HG03469 (cell line): ENCODE data around the gene FECH.

Source experiments
- ATAC-seq: cut with Tn5 transposase; IDR thresholded peaks from one replicate; pipeline ENCODE4 v1.9.1; 2021; ENCODE audit warnings: mild to moderate bottlenecking, moderate library complexity, moderate number of reproducible peaks; ENCODE audit not compliant: unreplicated experiment

The FECH gene

GRCh38 chr18:57583297-57583835 lies 3.1 kb downstream of the FECH start:
- ATAC-seq = no peak

GRCh38 chr18:57581301-57581934 lies 5.1 kb downstream of the FECH start:
- peak; percentile 84 for ATAC-seq

- ATAC-seq = no peak
These were observed 6.6 kb downstream of the FECH start for GRCh38 chr18:57579934-57580333.

GRCh38 chr18:57576316-57576715 lies 10.2 kb downstream of the FECH start:
- ATAC-seq = no peak

- ATAC-seq = no peak
These were observed 11.0 kb downstream of the FECH start for GRCh38 chr18:57575542-57575941.

GRCh38 chr18:57574866-57575265 lies 11.6 kb downstream of the FECH start:
- no peak for ATAC-seq

- no peak for ATAC-seq
These were observed 16.3 kb downstream of the FECH start for GRCh38 chr18:57570162-57570561.

- no peak for ATAC-seq
These were observed 17.4 kb downstream of the FECH start for GRCh38 chr18:57569133-57569532.

- no peak for ATAC-seq
These were observed 24.6 kb downstream of the FECH start for GRCh38 chr18:57561728-57562423.

GRCh38 chr18:57561261-57561660 lies 25.2 kb downstream of the FECH start:
- no peak for ATAC-seq

GRCh38 chr18:57559314-57559713 lies 27.2 kb downstream of the FECH start:
- ATAC-seq = no peak

GRCh38 chr18:57555134-57555533 lies 31.4 kb downstream of the FECH start:
- no peak for ATAC-seq

GRCh38 chr18:57550510-57550909 lies 36.0 kb downstream of the FECH start:
- no peak for ATAC-seq

GRCh38 chr18:57547260-57547659 lies 39.2 kb downstream of the FECH start:
- ATAC-seq = no peak

GRCh38 chr18:57544936-57545660 lies 41.4 kb downstream of the FECH start:
- peak; percentile 60 for ATAC-seq

GRCh38 chr18:57543560-57543959 lies 42.9 kb downstream of the FECH start:
- no peak for ATAC-seq

- ATAC-seq = no peak
These were observed 43.6 kb downstream of the FECH start for GRCh38 chr18:57542812-57543427.

- no peak for ATAC-seq
These were observed 44.4 kb downstream of the FECH start for GRCh38 chr18:57542126-57542525.

GRCh38 chr18:57539702-57540101 lies 46.8 kb downstream of the FECH start:
- ATAC-seq = no peak

- no peak for ATAC-seq
These were observed 47.9 kb downstream of the FECH start for GRCh38 chr18:57538614-57539013.

GRCh38 chr18:57534511-57534909 lies 52.0 kb downstream of the FECH start:
- ATAC-seq = no peak
